Fibroblast of lung (primary cell): ENCODE results near the gene ZNF708. TPM values are rescaled to one million over a fixed set of nuclear protein-coding genes. Genes with fewer than 3 reads are reported as not detected.
"Not testable (repeated sequence)": the region's sequence is repeated elsewhere in the genome, so short reads cannot be mapped to it uniquely, and the experiment has no call there.

Experiments
- DNase-seq, 2 donors: peaks; one replicate each; pipeline versions ENCODE4 v3.0.0 to v3.0.0-alpha.2; 2010; ENCODE audit warnings: low read depth in 2 of 2
- H2AFZ ChIP-seq: 2 replicates; pipeline ENCODE4 v1.5.1; 2012; ENCODE audit warnings: low read length, control low read depth, inconsistent platforms
- H3K27ac ChIP-seq: 2 replicates; pipeline ENCODE4 v1.5.1; 2011; ENCODE audit warnings: low read length, control low read depth; ENCODE audit not compliant: insufficient read depth
- H3K27me3 ChIP-seq: 2 replicates; pipeline ENCODE4 v1.5.1; 2011; ENCODE audit warnings: mild to moderate bottlenecking, low read length; ENCODE audit not compliant: control insufficient read depth, insufficient read depth
- H3K36me3 ChIP-seq: 2 replicates; pipeline ENCODE4 v1.5.1; 2011; ENCODE audit warnings: low read length; ENCODE audit not compliant: control insufficient read depth, insufficient read depth
- H3K4me1 ChIP-seq: 2 replicates; pipeline ENCODE4 v1.5.1; 2011; ENCODE audit warnings: low read length; ENCODE audit not compliant: control insufficient read depth, insufficient read depth; ENCODE audit errors: extremely low read depth
- H3K4me2 ChIP-seq: 2 replicates; pipeline ENCODE4 v1.5.1; 2011; ENCODE audit warnings: low read length, control low read depth; ENCODE audit not compliant: insufficient read depth; ENCODE audit errors: extremely low read depth
- H3K4me3 ChIP-seq, 4 experiments: fragments of 200-600 bp in 1 of 4; sonication (generic) in 1 of 4; replicated peaks in 1 of 4; 2 replicates each; pipeline ENCODE4 v1.5.1; 2011 to 2016; ENCODE audit warnings: low read length in 4 of 4, low read depth in 3 of 4, mild to moderate bottlenecking in 3 of 4, control low read depth in 2 of 4, inconsistent platforms in 1 of 4, mixed read lengths in 1 of 4; ENCODE audit not compliant: insufficient read depth in 1 of 4; ENCODE audit errors: control extremely low read depth in 1 of 4
- H3K79me2 ChIP-seq: 2 replicates; pipeline ENCODE4 v1.5.1; 2012; ENCODE audit warnings: mild to moderate bottlenecking, low read length, inconsistent platforms; ENCODE audit not compliant: control insufficient read depth, insufficient read depth
- H3K9ac ChIP-seq: 2 replicates; pipeline ENCODE4 v1.5.1; 2011; ENCODE audit warnings: mild to moderate bottlenecking, low read length, control low read depth; ENCODE audit not compliant: insufficient read depth
- H3K9me3 ChIP-seq: 2 replicates; pipeline ENCODE4 v1.5.1; 2012; ENCODE audit warnings: low read depth, low read length; ENCODE audit not compliant: control insufficient read depth, insufficient read depth
- H4K20me1 ChIP-seq: 2 replicates; pipeline ENCODE4 v1.5.1; 2011; ENCODE audit warnings: low read length; ENCODE audit not compliant: control insufficient read depth, insufficient read depth; ENCODE audit errors: extremely low read depth
- EZH2 ChIP-seq: IDR thresholded peaks from 2 replicates; pipeline ENCODE4 v1.5.1; 2012; ENCODE audit warnings: low read length, control low read depth, mild to moderate bottlenecking; ENCODE audit errors: missing control alignments
- polyA plus RNA-seq, 2 donors: library from polyadenylated mRNA; depleted of rRNA in 1 of 2; stranded (reverse) in 1 of 2; unstranded in 1 of 2; fragments of >200 nt; gene quantifications; 2 replicates each; pipeline ENCODE4 v1.2.1, GENCODE V29; 2011 to 2012; ENCODE audit warnings: missing spikeins in 1 of 2
- total RNA-seq: library from RNA; depleted of rRNA; stranded (reverse); fragments of >200 nt; gene quantifications from 2 replicates; pipeline ENCODE4 v1.2.1, GENCODE V29; 2014
- TF ChIP-seq, protein P1 (sequence below), 2 donors: IDR thresholded peaks in 1 of 2; conservative IDR thresholded peaks in 1 of 2; 1 replicate in 1 of 2; 2 replicates in 1 of 2; pipeline ENCODE4 v1.5.1; 2011 to 2012; ENCODE audit warnings: low read length in 2 of 2, control low read depth in 1 of 2, inconsistent platforms in 1 of 2, low read depth in 1 of 2, mild to moderate bottlenecking in 1 of 2

Gene ZNF708
- total and polyA plus RNA-seq, 2 donors (not counting 1 experiment from before 2014, with no cell fraction given), result 2.5 to 4.6 TPM

DNA sequence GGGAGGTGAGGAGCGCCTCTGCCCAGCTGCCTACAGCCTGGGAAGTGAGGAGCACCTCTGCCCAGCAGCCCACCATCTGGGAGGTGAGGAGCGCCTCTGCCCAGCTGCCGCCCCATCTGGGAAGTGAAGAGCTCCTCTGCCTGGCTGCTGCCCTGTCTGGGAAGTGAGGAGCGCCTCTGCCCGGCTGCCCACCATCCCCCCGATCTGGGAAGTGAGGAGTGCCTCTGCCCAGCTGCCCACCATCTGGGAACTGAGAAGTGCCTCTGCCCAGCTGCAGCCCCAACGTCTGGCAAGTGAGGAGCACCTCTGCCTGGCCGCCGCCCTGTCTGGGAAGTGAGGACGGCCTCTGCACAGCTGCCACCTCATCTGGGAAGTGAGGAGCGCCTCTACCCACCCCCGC is 64.3 kb downstream of the ZNF708 start:
- no peaks in the 10 kb centered on the region for H3K9me3 ChIP-seq
- no peaks in the 10 kb centered on the region for H3K36me3 ChIP-seq
- no peak for TF ChIP-seq EZH2
- TF ChIP-seq, protein P1, sequence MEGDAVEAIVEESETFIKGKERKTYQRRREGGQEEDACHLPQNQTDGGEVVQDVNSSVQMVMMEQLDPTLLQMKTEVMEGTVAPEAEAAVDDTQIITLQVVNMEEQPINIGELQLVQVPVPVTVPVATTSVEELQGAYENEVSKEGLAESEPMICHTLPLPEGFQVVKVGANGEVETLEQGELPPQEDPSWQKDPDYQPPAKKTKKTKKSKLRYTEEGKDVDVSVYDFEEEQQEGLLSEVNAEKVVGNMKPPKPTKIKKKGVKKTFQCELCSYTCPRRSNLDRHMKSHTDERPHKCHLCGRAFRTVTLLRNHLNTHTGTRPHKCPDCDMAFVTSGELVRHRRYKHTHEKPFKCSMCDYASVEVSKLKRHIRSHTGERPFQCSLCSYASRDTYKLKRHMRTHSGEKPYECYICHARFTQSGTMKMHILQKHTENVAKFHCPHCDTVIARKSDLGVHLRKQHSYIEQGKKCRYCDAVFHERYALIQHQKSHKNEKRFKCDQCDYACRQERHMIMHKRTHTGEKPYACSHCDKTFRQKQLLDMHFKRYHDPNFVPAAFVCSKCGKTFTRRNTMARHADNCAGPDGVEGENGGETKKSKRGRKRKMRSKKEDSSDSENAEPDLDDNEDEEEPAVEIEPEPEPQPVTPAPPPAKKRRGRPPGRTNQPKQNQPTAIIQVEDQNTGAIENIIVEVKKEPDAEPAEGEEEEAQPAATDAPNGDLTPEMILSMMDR (conservative IDR thresholded peaks at IDR 0.05 in 1 of 2, IDR thresholded peaks at IDR 0.05 in 1 of 2; ENCODE audit: low read depth in 1 of 2, low read length in 2 of 2), result no peak
- no peak overlapping the region for H3K4me3 ChIP-seq
- H3K79me2 ChIP-seq, result no peaks in the 10 kb centered on the region
- no peaks in the 10 kb centered on the region for H4K20me1 ChIP-seq
- no peaks in the 10 kb centered on the region for H3K4me1 ChIP-seq
- H3K9ac ChIP-seq, result no peak overlapping the region
- DNase-seq, result no peak
- H3K27me3 ChIP-seq, result no peaks in the 10 kb centered on the region
- no peak overlapping the region for H2AFZ ChIP-seq
- no peak overlapping the region for H3K27ac ChIP-seq
- no peak overlapping the region for H3K4me2 ChIP-seq

DNA sequence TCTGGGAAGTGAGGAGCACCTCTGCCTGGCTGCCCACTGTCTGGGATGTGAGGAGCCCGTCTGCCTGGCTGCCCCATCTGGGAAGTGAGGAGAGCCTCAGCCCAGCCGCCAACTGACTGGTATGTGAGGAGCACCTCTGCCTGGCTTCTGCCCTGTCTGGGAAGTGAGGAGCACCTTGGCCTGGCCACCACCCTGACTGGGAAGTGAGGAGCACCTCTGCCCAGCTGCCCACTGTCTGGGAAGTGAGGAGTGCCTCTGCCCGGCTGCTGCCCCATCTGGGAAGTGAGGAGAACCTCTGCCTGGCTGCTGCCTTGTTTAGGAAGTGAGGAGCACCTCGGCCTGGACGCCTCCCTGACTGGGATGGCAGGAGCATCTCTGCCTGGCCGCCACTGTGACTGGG is 64.8 kb downstream of the ZNF708 start:
- Histone ChIP-seq H3K4me1 (no peaks in the 10 kb centered on the region), H3K4me2 (no peak overlapping the region), H2AFZ (no peak overlapping the region), H3K27ac (no peak overlapping the region), H3K9me3 (no peaks in the 10 kb centered on the region), H3K9ac (no peak overlapping the region), H3K36me3 (no peaks in the 10 kb centered on the region), H3K27me3 (no peaks in the 10 kb centered on the region), H3K79me2 (no peaks in the 10 kb centered on the region), H4K20me1 (no peaks in the 10 kb centered on the region), H3K4me3 (no peak overlapping the region)
- TF ChIP-seq, protein P1 (conservative IDR thresholded peaks at IDR 0.05 in 1 of 2, IDR thresholded peaks at IDR 0.05 in 1 of 2; ENCODE audit: low read depth in 1 of 2, low read length in 2 of 2), result no peak
- no peak for TF ChIP-seq EZH2
- no peak for DNase-seq

DNA sequence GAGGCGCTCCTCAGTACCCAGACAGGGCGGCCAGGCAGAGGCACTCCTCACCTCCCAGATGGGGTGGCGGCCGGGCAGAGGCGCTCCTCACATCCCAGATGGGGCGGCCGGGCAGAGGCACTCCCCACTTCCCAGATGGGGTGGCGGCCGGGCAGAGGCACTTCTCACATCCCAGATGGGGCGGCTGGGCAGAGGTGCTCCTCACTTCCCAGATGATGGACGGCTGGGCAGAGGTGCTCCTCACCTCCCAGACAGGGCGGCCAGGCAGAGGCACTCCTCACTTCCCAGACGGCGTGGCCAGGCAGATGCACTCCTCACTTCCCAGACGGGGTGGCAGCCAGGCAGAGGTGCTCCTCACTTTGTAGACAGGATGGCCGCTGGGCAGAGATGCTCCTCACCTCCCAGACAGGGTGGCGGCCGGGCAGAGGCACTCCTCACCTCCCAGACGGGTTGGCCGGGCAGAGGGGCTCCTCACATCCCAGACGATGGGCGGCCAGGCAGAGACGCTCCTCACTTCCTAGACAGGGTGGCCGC is 68.3 kb downstream of the ZNF708 start:
- DNase-seq, H3K9me3 ChIP-seq, H3K4me3 ChIP-seq, H3K9ac ChIP-seq, H3K27ac ChIP-seq, H3K36me3 ChIP-seq, H3K4me2 ChIP-seq, H3K27me3 ChIP-seq, H3K79me2 ChIP-seq, H2AFZ ChIP-seq, H4K20me1 ChIP-seq, H3K4me1 ChIP-seq: not testable (repeated sequence)
